ENCODE data around the gene GCN1.

GRCh38 chr12:120103044-120103338 is 91.5 kb downstream of the GCN1 start:
- TF ChIP-seq CTCF (IDR thresholded peaks at IDR 0.05) (no peak), POLR2AphosphoS5 (IDR thresholded peaks at IDR 0.05) (no peak), EP300 (IDR thresholded peaks at IDR 0.05) (no peak), POLR2A (IDR thresholded peaks at IDR 0.05) (no peak)
